ENCODE measurements around the gene BTBD18.
A peak's percentile ranks its signal among the peaks of the same experiment; 100 is the strongest.

Gene BTBD18

DNA sequence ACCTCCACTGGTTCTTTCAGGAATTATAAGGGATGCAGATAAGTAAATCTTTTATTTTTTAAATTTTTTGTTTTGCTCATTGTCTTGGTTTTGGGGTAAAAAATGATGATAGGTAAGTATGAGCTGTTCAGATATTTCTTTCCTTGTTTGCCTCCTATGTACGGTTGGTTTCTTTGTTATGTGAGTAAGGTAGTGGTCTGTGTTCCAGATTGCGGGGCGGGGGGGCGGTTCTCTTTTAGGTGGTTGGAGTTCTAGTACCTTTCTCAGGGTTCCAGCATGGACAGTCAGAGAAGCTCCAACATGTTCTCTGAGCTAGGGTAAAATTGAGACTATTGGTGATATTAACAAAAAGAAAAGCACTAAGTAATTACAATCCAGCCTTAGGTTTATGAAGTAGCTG is 12.4 kb upstream of the BTBD18 start:
- peak overlapping the region; percentile 80 for H3K4me3 ChIP-seq (ENCODE audit: low read length)

GRCh38 chr11:57763568-57763967 is 11.9 kb upstream of the BTBD18 start:
- TF ChIP-seq, protein P1, sequence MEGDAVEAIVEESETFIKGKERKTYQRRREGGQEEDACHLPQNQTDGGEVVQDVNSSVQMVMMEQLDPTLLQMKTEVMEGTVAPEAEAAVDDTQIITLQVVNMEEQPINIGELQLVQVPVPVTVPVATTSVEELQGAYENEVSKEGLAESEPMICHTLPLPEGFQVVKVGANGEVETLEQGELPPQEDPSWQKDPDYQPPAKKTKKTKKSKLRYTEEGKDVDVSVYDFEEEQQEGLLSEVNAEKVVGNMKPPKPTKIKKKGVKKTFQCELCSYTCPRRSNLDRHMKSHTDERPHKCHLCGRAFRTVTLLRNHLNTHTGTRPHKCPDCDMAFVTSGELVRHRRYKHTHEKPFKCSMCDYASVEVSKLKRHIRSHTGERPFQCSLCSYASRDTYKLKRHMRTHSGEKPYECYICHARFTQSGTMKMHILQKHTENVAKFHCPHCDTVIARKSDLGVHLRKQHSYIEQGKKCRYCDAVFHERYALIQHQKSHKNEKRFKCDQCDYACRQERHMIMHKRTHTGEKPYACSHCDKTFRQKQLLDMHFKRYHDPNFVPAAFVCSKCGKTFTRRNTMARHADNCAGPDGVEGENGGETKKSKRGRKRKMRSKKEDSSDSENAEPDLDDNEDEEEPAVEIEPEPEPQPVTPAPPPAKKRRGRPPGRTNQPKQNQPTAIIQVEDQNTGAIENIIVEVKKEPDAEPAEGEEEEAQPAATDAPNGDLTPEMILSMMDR (conservative IDR thresholded peaks at IDR 0.05; ENCODE audit: low read length), result peak; percentile 62
- DNase-seq (ENCODE audit: low read depth), result peak; percentile 47
- H3K4me3 ChIP-seq (ENCODE audit: low read length), result peak overlapping the region; percentile 80

More for the DNA sequence above, 12.4 kb upstream of the BTBD18 start:
- TF ChIP-seq, protein P1 (conservative IDR thresholded peaks at IDR 0.05; ENCODE audit: low read length), result no peak
- no peak for DNase-seq (ENCODE audit: low read depth)

- H3K4me3 ChIP-seq (ENCODE audit: low read length), result peak overlapping the region; percentile 80
- TF ChIP-seq, protein P1 (conservative IDR thresholded peaks at IDR 0.05; ENCODE audit: low read length), result no peak
- DNase-seq (ENCODE audit: low read depth), result no peak
Measured at GRCh38 chr11:57762235-57762861, 10.7 kb upstream of the BTBD18 start.

- TF ChIP-seq, protein P1 (conservative IDR thresholded peaks at IDR 0.05; ENCODE audit: low read length), result peak; percentile 26; the same call in 1 of the 2 replicates
- peak; percentile 97 for DNase-seq (ENCODE audit: low read depth)
- peak within 1 kb of the TSS; percentile 80 for H3K4me3 ChIP-seq (ENCODE audit: low read length)
Measured at GRCh38 chr11:57761301-57762234, 9.9 kb upstream of the BTBD18 start, which contains the start of gene CTNND1. TSS of gene CTNND1 (plus strand) at chr11:57761802. CDS start at chr11:57791479, 29,677 bp downstream.

- H3K4me3 ChIP-seq (ENCODE audit: low read length), result no peak overlapping the region
- DNase-seq (ENCODE audit: low read depth), result no peak
- TF ChIP-seq, protein P1 (conservative IDR thresholded peaks at IDR 0.05; ENCODE audit: low read length), result no peak
Measured at GRCh38 chr11:57758174-57758573, 6.6 kb upstream of the BTBD18 start.

- TF ChIP-seq, protein P1 (conservative IDR thresholded peaks at IDR 0.05; ENCODE audit: low read length), result no peak
- DNase-seq (ENCODE audit: low read depth), result no peak
Measured at GRCh38 chr11:57752954-57753353, 1.3 kb upstream of the BTBD18 start.

More at GRCh38 chr11:57752954-57753353, 1.3 kb upstream of the BTBD18 start:
- H3K4me3 ChIP-seq (ENCODE audit: low read length), result no peak overlapping the region

Data from AG10803 (cell line).